GM12873 (cell line): Measurements from ENCODE around the gene ZNF595.

Source experiments
- TF ChIP-seq, protein P1 (sequence below): IDR thresholded peaks from 2 replicates; pipeline ENCODE4 v1.5.1; 2012; ENCODE audit warnings: low read depth, mild to moderate bottlenecking, moderate library complexity, low read length, control low read depth; ENCODE audit not compliant: insufficient read depth; ENCODE audit errors: missing control alignments

The ZNF595 gene

GRCh38 chr4:124275-125081 is 71.4 kb downstream of the ZNF595 start, which contains the start of gene ZNF718:
Gene ZNF718, plus strand, starts transcription at chr4:124501. Its CDS starts 170 bp downstream, at chr4:124671.
- TF ChIP-seq, protein P1, sequence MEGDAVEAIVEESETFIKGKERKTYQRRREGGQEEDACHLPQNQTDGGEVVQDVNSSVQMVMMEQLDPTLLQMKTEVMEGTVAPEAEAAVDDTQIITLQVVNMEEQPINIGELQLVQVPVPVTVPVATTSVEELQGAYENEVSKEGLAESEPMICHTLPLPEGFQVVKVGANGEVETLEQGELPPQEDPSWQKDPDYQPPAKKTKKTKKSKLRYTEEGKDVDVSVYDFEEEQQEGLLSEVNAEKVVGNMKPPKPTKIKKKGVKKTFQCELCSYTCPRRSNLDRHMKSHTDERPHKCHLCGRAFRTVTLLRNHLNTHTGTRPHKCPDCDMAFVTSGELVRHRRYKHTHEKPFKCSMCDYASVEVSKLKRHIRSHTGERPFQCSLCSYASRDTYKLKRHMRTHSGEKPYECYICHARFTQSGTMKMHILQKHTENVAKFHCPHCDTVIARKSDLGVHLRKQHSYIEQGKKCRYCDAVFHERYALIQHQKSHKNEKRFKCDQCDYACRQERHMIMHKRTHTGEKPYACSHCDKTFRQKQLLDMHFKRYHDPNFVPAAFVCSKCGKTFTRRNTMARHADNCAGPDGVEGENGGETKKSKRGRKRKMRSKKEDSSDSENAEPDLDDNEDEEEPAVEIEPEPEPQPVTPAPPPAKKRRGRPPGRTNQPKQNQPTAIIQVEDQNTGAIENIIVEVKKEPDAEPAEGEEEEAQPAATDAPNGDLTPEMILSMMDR: no peak

GRCh38 chr4:125091-125771 is 72.1 kb downstream of the ZNF595 start:
- TF ChIP-seq, protein P1: no peak

- TF ChIP-seq, protein P1: no peak
Observed at GRCh38 chr4:125833-126232, 72.7 kb downstream of the ZNF595 start.

DNA sequence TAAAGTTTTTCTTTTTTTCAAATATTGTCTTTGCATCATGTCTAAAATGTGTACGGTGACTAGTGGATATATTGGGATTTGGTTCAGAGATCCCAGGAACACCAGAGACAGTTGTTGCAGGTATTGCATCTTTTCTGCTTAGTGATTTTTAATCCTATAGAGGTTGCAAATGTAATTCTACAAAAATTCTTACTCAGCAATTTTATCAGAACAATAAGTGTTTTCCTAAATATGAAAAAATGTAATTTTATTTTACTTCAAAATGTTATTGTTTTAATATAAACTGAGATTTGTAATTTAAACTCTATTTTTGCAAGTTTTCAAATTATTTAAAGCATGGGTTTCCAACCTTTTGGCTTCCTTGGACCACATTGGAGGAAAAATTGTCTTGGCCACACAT is 79.4 kb downstream of the ZNF595 start:
- TF ChIP-seq, protein P1: no peak
